Activated CD4-positive, alpha-beta T cell treated with anti-CD3 and anti-CD28 coated beads, Interleukin-2, amount 10 ng/mL, durations not matched to agents 7 days and 5 days (primary cell): ENCODE data around the gene COL18A1. TPM values are rescaled to one million over a fixed set of nuclear protein-coding genes. Genes with fewer than 3 reads are reported as not detected.

Experiments used
- CTCF ChIA-PET: fragments of 350-600 bp; sonication (Branson Sonifier 250); formaldehyde crosslinking; loops from one replicate; lab custom pipeline; 2021; ENCODE audit warnings: antibody characterized with exemption; lab: Charles Lee
- POLR2A ChIA-PET: fragments of 350-600 bp; sonication (Branson Sonifier 250); formaldehyde crosslinking; loops from one replicate; lab custom pipeline; 2021; ENCODE audit warnings: antibody characterized with exemption; lab: Charles Lee
- DNase-seq: peaks from one replicate; pipeline ENCODE4 v3.0.0-alpha.2; 2020
- H3K27ac Mint-ChIP-seq: one replicate; pipeline ENCODE4 v1.8.0; 2021; ENCODE audit warnings: mild to moderate bottlenecking, moderate library complexity, mixed read lengths
- H3K27me3 Mint-ChIP-seq: one replicate; pipeline ENCODE4 v1.8.0; 2021; ENCODE audit warnings: mixed read lengths
- H3K36me3 Mint-ChIP-seq: one replicate; pipeline ENCODE4 v1.8.0; 2021; ENCODE audit warnings: low read depth, mixed read lengths
- H3K4me1 Mint-ChIP-seq: one replicate; pipeline ENCODE4 v1.8.0; 2021; ENCODE audit warnings: mixed read lengths
- H3K4me3 Mint-ChIP-seq: one replicate; pipeline ENCODE4 v1.8.0; 2021; ENCODE audit warnings: mild to moderate bottlenecking, moderate library complexity, mixed read lengths
- H3K9me3 Mint-ChIP-seq: one replicate; pipeline ENCODE4 v1.8.0; 2021; ENCODE audit warnings: mixed read lengths
- total RNA-seq, 2 experiments: library from RNA; stranded (reverse); gene quantifications; one replicate each; pipeline ENCODE4 v1.2.3, GENCODE V29; 2021

COL18A1 gene
- total RNA-seq, 2 experiments from 2014 or later = 2.8 to 3.1 TPM

GRCh38 chr21:45419162-45419561 lies 14.2 kb downstream of the COL18A1 start:
- no peak for DNase-seq
- POLR2A ChIA-PET = no interaction called here
- no peak overlapping the region for H3K4me3 Mint-ChIP-seq
- no peaks in the 10 kb centered on the region for H3K4me1 Mint-ChIP-seq
- CTCF ChIA-PET = no interaction called here
- no peaks in the 10 kb centered on the region for H3K27me3 Mint-ChIP-seq
- H3K27ac Mint-ChIP-seq = no peak overlapping the region
- no peaks in the 10 kb centered on the region for H3K9me3 Mint-ChIP-seq
- no peaks in the 10 kb centered on the region for H3K36me3 Mint-ChIP-seq

GRCh38 chr21:45420061-45421041 lies 15.4 kb downstream of the COL18A1 start:
- no peaks in the 10 kb centered on the region for H3K36me3 Mint-ChIP-seq
- H3K4me3 Mint-ChIP-seq = no peak overlapping the region
- H3K27ac Mint-ChIP-seq = no peak overlapping the region
- POLR2A ChIA-PET = no interaction called here
- DNase-seq = no peak
- H3K27me3 Mint-ChIP-seq = no peaks in the 10 kb centered on the region
- no peaks in the 10 kb centered on the region for H3K4me1 Mint-ChIP-seq
- H3K9me3 Mint-ChIP-seq = no peaks in the 10 kb centered on the region
- CTCF ChIA-PET = interaction anchor here (0.6 kb wide), 1 partner anchor 8 kb away, joined by 3 read pairs; no protein-coding TSS in a partner anchor

- CTCF ChIA-PET = interaction anchor here (0.6 kb wide), 1 partner anchor 9 kb away, joined by 3 read pairs; no protein-coding TSS in a partner anchor
- no peaks in the 10 kb centered on the region for H3K27me3 Mint-ChIP-seq
- H3K4me3 Mint-ChIP-seq = no peak overlapping the region
- H3K27ac Mint-ChIP-seq = no peak overlapping the region
- no peaks in the 10 kb centered on the region for H3K9me3 Mint-ChIP-seq
- POLR2A ChIA-PET = no interaction called here
- H3K4me1 Mint-ChIP-seq = no peaks in the 10 kb centered on the region
- no peaks in the 10 kb centered on the region for H3K36me3 Mint-ChIP-seq
- no peak for DNase-seq
These were observed 16.3 kb downstream of the COL18A1 start for GRCh38 chr21:45421071-45421845.

GRCh38 chr21:45421846-45422775 lies 17.1 kb downstream of the COL18A1 start:
- Mint-ChIP-seq H3K4me3 (no peak overlapping the region), H3K36me3 (no peaks in the 10 kb centered on the region), H3K9me3 (no peaks in the 10 kb centered on the region), H3K27ac (no peak overlapping the region), H3K27me3 (no peaks in the 10 kb centered on the region), H3K4me1 (no peaks in the 10 kb centered on the region)
- no peak for DNase-seq
- CTCF ChIA-PET = interaction anchor here (1.2 kb wide), 1 partner anchor 10 kb away, joined by 4 read pairs; no protein-coding TSS in a partner anchor
- POLR2A ChIA-PET = no interaction called here

- no peak for DNase-seq
- ChIA-PET CTCF (interaction anchor here (0.5 to 1.2 kb wide), 4 partner anchors 8 to 1021 kb away, joined by 3 to 5 read pairs (median 4); no protein-coding TSS in a partner anchor), POLR2A (no interaction called here)
These were observed 18.4 kb downstream of the COL18A1 start for GRCh38 chr21:45423201-45423955.

GRCh38 chr21:45423968-45424853 lies 19.2 kb downstream of the COL18A1 start:
- CTCF ChIA-PET = interaction anchor here (0.6 to 1.2 kb wide), 2 partner anchors 10 to 102 kb away, joined by 3 read pairs; no protein-coding TSS in a partner anchor
- no peaks in the 10 kb centered on the region for H3K9me3 Mint-ChIP-seq
- no peaks in the 10 kb centered on the region for H3K4me1 Mint-ChIP-seq
- no peak overlapping the region for H3K4me3 Mint-ChIP-seq
- no peaks in the 10 kb centered on the region for H3K36me3 Mint-ChIP-seq
- POLR2A ChIA-PET = no interaction called here
- no peak for DNase-seq
- H3K27ac Mint-ChIP-seq = no peak overlapping the region
- H3K27me3 Mint-ChIP-seq = no peaks in the 10 kb centered on the region

More at GRCh38 chr21:45423201-45423955, 18.4 kb downstream of the COL18A1 start:
- Mint-ChIP-seq H3K4me3 (no peak overlapping the region), H3K27me3 (no peaks in the 10 kb centered on the region), H3K27ac (no peak overlapping the region), H3K4me1 (no peaks in the 10 kb centered on the region), H3K36me3 (no peaks in the 10 kb centered on the region), H3K9me3 (no peaks in the 10 kb centered on the region)

- DNase-seq = no peak
- no peak overlapping the region for H3K27ac Mint-ChIP-seq
- no peaks in the 10 kb centered on the region for H3K9me3 Mint-ChIP-seq
- CTCF ChIA-PET = no interaction called here
- no peaks in the 10 kb centered on the region for H3K4me1 Mint-ChIP-seq
- H3K27me3 Mint-ChIP-seq = no peaks in the 10 kb centered on the region
- POLR2A ChIA-PET = no interaction called here
- H3K4me3 Mint-ChIP-seq = no peak overlapping the region
- no peaks in the 10 kb centered on the region for H3K36me3 Mint-ChIP-seq
These were observed 20.2 kb downstream of the COL18A1 start for GRCh38 chr21:45424854-45425795.

- no peak overlapping the region for H3K27ac Mint-ChIP-seq
- CTCF ChIA-PET = no interaction called here
These were observed 22.6 kb downstream of the COL18A1 start for GRCh38 chr21:45427331-45428271.

GRCh38 chr21:45428534-45428933 lies 23.6 kb downstream of the COL18A1 start:
- H3K36me3 Mint-ChIP-seq = no peaks in the 10 kb centered on the region
- CTCF ChIA-PET = interaction anchor here (0.6 to 1.1 kb wide), 2 partner anchors 53 to 408 kb away, joined by 3 read pairs; no protein-coding TSS in a partner anchor
- H3K27ac Mint-ChIP-seq = no peak overlapping the region

More at GRCh38 chr21:45427331-45428271, 22.6 kb downstream of the COL18A1 start:
- Mint-ChIP-seq H3K4me1 (no peaks in the 10 kb centered on the region), H3K36me3 (no peaks in the 10 kb centered on the region), H3K27me3 (no peaks in the 10 kb centered on the region), H3K4me3 (no peak overlapping the region), H3K9me3 (no peaks in the 10 kb centered on the region)
- POLR2A ChIA-PET = no interaction called here
- DNase-seq = no peak

More at GRCh38 chr21:45428534-45428933, 23.6 kb downstream of the COL18A1 start:
- no peak for DNase-seq
- H3K9me3 Mint-ChIP-seq = no peaks in the 10 kb centered on the region
- H3K4me3 Mint-ChIP-seq = no peak overlapping the region
- POLR2A ChIA-PET = no interaction called here
- H3K27me3 Mint-ChIP-seq = no peaks in the 10 kb centered on the region
- no peaks in the 10 kb centered on the region for H3K4me1 Mint-ChIP-seq
